Activated gamma-delta T cell treated with anti-CD3 and anti-CD28 coated beads, Interleukin-2, amount 50 U/mL, for 16 hours (primary cell): Measurements from ENCODE around the gene ADK.
"Not testable (repeated sequence)": the region's sequence is repeated elsewhere in the genome, so short reads cannot be mapped to it uniquely, and the experiment has no call there.

ENCODE experiments used
- DNase-seq: peaks from one replicate; pipeline ENCODE4 v3.0.0-alpha.2; 2020; ENCODE audit warnings: low read depth

ADK gene

GRCh38 chr10:74431816-74432215 is 280.8 kb downstream of the ADK start:
- no peak for DNase-seq

GRCh38 chr10:74432841-74433594 is 282.0 kb downstream of the ADK start:
- no peak for DNase-seq

DNA sequence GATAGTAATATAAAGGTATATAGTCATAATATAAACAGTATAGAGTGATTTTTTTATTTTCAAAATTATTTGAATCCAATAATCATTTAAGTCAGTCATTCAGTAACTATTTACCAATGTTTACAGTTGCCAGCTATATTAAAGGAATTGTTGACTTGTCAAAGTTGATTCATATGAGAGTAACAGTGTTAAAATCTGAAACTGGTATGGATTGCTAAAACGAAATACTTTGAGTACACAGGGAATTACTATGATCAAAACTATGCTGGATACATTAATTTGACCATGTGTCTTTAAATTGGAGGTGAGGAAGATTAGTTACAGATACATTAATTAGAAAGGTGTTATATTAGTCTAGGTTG is 282.6 kb downstream of the ADK start:
- no peak for DNase-seq

DNA sequence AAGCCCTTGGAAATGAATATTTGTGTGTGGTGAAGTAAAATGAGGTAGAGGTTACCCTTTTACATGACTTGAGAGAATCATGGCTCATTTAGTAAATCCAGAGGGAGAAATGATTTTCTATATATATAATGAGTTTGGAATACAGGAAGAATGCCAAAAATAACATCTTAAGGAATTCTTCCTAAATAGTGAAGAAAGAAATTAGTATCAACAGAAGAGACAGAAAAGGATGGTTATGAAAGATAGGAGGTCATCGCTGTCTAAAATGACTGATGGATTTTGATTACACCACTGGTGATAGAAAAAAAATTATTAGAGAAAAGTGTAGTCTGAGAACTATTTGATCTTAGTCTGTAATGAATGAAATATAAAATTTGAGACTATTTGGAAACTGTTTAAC is 283.0 kb downstream of the ADK start:
- DNase-seq, result no peak

GRCh38 chr10:74434547-74434946 is 283.5 kb downstream of the ADK start:
- no peak for DNase-seq

GRCh38 chr10:74436523-74437170 is 285.6 kb downstream of the ADK start:
- DNase-seq, result no peak

- no peak for DNase-seq
These were observed 286.8 kb downstream of the ADK start for GRCh38 chr10:74437822-74438221.

- no peak for DNase-seq
These were observed 288.2 kb downstream of the ADK start for GRCh38 chr10:74439213-74439612.

- DNase-seq, result no peak
These were observed 294.5 kb downstream of the ADK start for GRCh38 chr10:74445493-74445892.

- no peak for DNase-seq
These were observed 299.6 kb downstream of the ADK start for GRCh38 chr10:74450602-74451001.

DNA sequence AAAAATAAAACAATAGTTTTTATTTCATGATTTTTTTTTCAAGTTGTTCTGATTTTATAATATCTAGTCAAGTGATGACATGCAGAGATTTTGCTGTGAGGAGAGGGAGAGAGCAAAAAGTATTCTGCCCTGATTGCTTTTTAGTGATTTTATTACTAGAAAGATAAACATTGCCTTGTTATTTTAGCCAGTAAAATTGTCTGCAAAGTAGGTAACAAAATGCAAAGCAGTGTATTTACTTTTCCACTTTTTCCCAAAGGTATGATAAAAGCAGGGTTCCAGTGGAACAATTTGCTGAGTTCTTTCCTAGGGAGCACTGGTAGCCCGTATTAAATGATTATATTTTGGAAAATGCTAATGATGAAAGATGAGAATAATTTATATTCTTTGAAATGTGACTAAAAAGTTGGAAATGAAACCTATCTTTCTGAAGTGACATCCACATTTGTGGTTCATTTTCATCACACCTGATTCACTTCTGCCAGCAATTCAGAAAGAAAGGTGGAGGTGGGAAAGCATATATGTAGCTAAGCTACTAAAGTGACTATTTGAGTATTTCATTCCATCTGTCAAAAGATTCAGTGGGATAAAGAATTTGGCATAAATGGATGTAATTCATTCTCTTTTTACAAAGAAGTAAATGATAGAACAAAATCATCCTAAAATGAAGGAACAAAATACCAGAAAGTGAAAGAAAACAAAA is 300.3 kb downstream of the ADK start:
- DNase-seq, result no peak

GRCh38 chr10:74453169-74453568 is 302.1 kb downstream of the ADK start:
- no peak for DNase-seq

DNA sequence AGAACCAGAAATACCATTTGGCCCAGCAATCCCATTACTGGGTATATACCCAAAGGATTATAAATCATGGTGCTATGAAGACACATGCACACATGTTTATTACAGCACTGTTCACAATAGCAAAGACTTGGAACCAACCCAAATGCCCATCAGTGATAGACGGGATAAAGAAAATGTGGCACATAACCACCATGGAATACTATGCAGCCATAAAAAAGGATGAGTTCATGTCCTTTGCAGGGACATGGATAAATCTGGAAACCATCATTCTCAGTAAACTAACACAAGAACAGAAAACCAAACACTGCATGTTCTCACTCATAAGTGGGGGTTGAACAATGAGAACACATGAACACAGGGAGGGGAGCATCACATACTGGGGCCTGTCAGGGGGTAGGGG is 306.5 kb downstream of the ADK start:
- DNase-seq, result not testable (repeated sequence)

GRCh38 chr10:74460812-74461211 is 309.8 kb downstream of the ADK start:
- no peak for DNase-seq

- no peak for DNase-seq
These were observed 323.1 kb downstream of the ADK start for GRCh38 chr10:74474022-74474713.

DNA sequence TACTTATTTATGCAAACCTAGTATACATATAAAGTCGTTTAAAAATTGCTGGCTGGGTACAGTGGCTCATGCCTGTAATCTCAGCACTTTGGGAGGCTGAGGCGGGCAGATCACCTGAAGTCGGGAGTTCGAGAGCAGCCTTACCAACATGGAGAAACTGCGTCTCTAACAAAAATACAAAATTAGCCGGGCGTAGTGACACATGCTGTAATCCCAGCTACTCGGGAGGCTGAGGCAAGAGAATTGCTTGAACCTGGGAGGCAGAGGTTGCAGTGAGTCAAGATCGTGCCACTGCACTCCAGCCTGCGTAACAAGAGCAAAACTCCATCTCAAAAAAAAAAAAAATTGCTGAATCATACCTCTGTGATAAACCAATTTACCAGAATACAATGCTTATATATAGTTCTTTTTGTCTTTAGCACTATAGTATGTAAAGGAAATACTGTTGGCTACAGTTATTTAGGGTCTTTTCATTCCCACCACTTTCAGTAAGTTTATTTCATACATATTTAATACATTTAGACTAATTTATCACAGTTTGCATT is 325.2 kb downstream of the ADK start:
- not testable (repeated sequence) for DNase-seq

GRCh38 chr10:74480778-74481177 is 329.8 kb downstream of the ADK start:
- DNase-seq, result no peak

DNA sequence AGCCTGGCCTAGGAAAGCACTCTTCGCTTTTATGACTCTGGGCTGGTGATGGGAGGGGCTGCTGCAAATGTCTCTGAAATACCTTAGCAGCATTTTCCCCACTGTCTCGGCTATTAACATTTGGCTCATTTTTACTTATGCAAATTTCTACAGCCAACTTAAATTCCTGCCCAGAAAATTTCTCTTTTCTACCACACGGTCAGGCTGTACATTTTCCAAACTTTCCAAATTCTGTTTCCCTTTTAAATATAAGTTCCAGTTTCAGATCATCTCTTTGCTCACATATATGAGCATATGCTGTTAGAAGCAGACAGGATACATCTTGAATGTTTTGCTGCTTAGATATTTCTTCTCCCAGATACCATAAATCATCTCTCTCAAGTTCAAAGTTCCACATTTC is 332.3 kb downstream of the ADK start:
- DNase-seq, result no peak

DNA sequence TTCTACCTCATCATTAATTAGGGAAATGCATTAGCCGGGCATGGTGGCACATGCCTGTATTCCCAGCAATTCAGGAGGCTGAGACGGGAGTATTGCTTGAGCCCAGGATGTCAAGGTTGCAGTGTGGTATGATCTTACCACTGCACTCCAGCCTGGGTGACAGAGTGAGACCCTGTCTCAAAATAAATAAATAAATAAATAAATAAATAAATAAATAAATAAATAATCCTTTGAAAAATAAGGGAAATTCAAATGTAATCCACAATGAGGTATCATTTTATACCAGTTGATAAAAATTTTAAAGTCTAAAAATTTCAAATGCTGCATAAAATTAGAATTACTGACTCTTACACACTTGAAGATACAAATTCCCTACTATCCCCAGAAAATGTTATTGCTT is 334.3 kb downstream of the ADK start:
- DNase-seq, result no peak

DNA sequence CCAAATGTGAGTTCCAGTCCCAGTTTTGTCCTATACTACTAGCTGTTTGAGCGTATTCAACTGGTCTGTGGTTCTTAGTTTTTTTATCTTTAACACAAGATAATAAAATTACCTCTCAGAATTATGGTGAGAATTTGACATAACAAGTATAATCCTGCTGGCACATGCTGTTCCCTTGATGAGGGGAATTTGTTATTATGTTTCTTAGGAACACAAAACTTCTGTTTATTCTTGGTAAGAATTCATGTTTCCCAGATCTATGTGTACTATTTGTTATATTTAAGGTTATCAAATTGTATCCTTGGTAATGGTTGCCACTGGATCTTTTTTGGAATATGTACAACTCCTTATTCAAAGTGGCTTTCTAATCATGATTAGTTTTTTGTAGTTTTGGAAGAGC is 335.6 kb downstream of the ADK start:
- no peak for DNase-seq

DNA sequence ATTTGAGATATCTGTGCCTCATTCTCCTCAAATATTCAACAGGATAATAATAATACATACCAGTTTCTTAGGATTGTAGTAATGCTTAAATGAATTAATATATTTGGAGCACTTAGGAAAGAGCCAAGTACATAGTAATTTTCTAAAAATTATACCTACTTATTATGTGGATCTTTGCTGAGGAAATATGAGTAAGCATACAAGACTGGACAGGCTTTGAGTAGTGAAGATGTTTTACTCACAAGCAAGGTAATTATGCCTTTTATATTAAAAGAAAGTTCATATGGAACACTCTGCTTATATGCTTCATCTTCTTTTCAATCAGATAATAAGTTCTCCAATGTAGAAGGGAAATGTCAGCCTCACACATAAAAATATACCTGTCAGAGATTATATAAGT is 337.9 kb downstream of the ADK start:
- DNase-seq, result no peak

DNA sequence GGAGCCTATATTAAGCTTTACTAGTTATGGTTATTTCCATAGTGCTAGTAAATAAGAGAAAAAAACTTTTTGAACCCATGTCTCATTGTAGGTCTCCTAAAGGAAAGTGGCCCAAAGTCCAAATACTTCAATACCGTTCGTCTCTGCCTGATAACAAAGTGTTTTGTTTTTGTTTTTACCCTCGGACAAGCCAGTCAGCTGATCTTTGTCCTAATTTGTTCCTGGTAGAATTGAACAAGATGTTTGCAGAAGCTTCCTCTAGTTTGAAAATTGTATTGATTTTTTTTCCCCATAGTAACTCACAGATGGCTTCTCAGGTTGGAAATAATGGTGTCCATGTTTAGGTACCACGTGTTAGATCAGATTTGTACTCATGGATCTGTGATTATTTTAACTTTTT is 339.5 kb downstream of the ADK start:
- no peak for DNase-seq
